ENCODE measurements around the gene LHX8.
"Not testable (repeated sequence)": the region's sequence is repeated elsewhere in the genome, so short reads cannot be mapped to it uniquely, and the experiment has no call there.

Gene LHX8
- 0 reads per million in 2 experiments for total RNA-seq

GRCh38 chr1:75133750-75134646, at the start of gene LHX8:
Gene LHX8 (plus strand): TSS chr1:75134388. CDS start chr1:75136615, 2,227 bp downstream.
- no peak for DNase-seq (ENCODE audit: low read depth)

GRCh38 chr1:75085931-75086330, 48.3 kb upstream of the LHX8 start:
- DNase-seq (ENCODE audit: low read depth), result no peak

- no peak for DNase-seq (ENCODE audit: low read depth)
These were observed 46.9 kb upstream of the LHX8 start for GRCh38 chr1:75087278-75087677.

GRCh38 chr1:75092141-75092540, 42.0 kb upstream of the LHX8 start:
- DNase-seq (ENCODE audit: low read depth), result no peak

GRCh38 chr1:75097654-75098053, 36.5 kb upstream of the LHX8 start:
- no peak for DNase-seq (ENCODE audit: low read depth)

- DNase-seq (ENCODE audit: low read depth), result no peak
These were observed 34.6 kb upstream of the LHX8 start for GRCh38 chr1:75099581-75099980.

- no peak for DNase-seq (ENCODE audit: low read depth)
These were observed 33.6 kb upstream of the LHX8 start for GRCh38 chr1:75100481-75101092.

- DNase-seq (ENCODE audit: low read depth), result not testable (repeated sequence)
These were observed 21.7 kb upstream of the LHX8 start for GRCh38 chr1:75112362-75112951.

- no peak for DNase-seq (ENCODE audit: low read depth)
These were observed 18.5 kb upstream of the LHX8 start for GRCh38 chr1:75115654-75116053.

GRCh38 chr1:75123756-75124155, 10.4 kb upstream of the LHX8 start:
- no peak for DNase-seq (ENCODE audit: low read depth)

- DNase-seq (ENCODE audit: low read depth), result no peak
These were observed 9.7 kb upstream of the LHX8 start for GRCh38 chr1:75124510-75124909.

- DNase-seq (ENCODE audit: low read depth), result no peak
These were observed 8.9 kb upstream of the LHX8 start for GRCh38 chr1:75125161-75125726.

GRCh38 chr1:75126611-75127101, 7.5 kb upstream of the LHX8 start:
- DNase-seq (ENCODE audit: low read depth), result no peak

- DNase-seq (ENCODE audit: low read depth), result no peak
These were observed 6.1 kb upstream of the LHX8 start for GRCh38 chr1:75127916-75128717.

GRCh38 chr1:75129660-75129982, 4.6 kb upstream of the LHX8 start:
- no peak for DNase-seq (ENCODE audit: low read depth)

- no peak for DNase-seq (ENCODE audit: low read depth)
These were observed 4.0 kb upstream of the LHX8 start for GRCh38 chr1:75129983-75130789.

GRCh38 chr1:75130865-75131564, 3.2 kb upstream of the LHX8 start:
- no peak for DNase-seq (ENCODE audit: low read depth)

- DNase-seq (ENCODE audit: low read depth), result no peak
These were observed 2.5 kb upstream of the LHX8 start for GRCh38 chr1:75131565-75132241.

- no peak for DNase-seq (ENCODE audit: low read depth)
These were observed 1.9 kb upstream of the LHX8 start for GRCh38 chr1:75132242-75132811.
